SK-N-SH (cell line): ENCODE data around the gene PLEKHG3. TPM values are rescaled to one million over a fixed set of nuclear protein-coding genes. Genes with fewer than 3 reads are reported as not detected.

ENCODE experiments used
- CTCF ChIA-PET: fragments of 300-600, 350-600 bp; formaldehyde crosslinking; extraction: SDS; loops from one replicate; lab custom pipeline; 2021; lab: Yijun Ruan, JAX
- POLR2A ChIA-PET: fragments of 350-600 bp; sonication (Branson Sonifier 250); formaldehyde crosslinking; extraction: SDS; loops from one replicate; lab custom pipeline; 2020; ENCODE audit warnings: antibody characterized with exemption, inconsistent platforms; lab: Yijun Ruan, JAX
- DNase-seq: peaks from one replicate; pipeline ENCODE4 v3.0.0; 2012
- H2AFZ ChIP-seq: fragments of 200-600 bp; sonication (generic); 2 replicates; pipeline ENCODE4 v1.8.1; 2016; ENCODE audit warnings: antibody characterized with exemption, mild to moderate bottlenecking, low read depth
- H3F3A ChIP-seq: fragments of 200-600 bp; sonication (generic); replicated peaks from 2 replicates; pipeline ENCODE3; 2016; ENCODE audit warnings: antibody characterized with exemption, mild to moderate bottlenecking; ENCODE audit not compliant: insufficient read depth
- H3K27ac ChIP-seq, 2 experiments: fragments of 200-500 bp in 1 of 2; fragments of 200-600 bp in 1 of 2; sonication (Bioruptor generic) in 1 of 2; sonication (generic), shearing (Covaris generic) in 1 of 2; 2 replicates each; pipeline versions ENCODE4 v1.5.1 to v1.6.1; 2014 to 2016; ENCODE audit warnings: low read depth in 2 of 2, inconsistent platforms in 1 of 2, low read length in 1 of 2, mild to moderate bottlenecking in 1 of 2, mixed read lengths in 1 of 2
- H3K27me3 ChIP-seq: fragments of 200-600 bp; sonication (generic), shearing (Covaris generic); 2 replicates; pipeline ENCODE4 v1.6.1; 2016; ENCODE audit warnings: mixed run types; ENCODE audit not compliant: insufficient read depth
- H3K36me3 ChIP-seq, 2 experiments: fragments of 200-500 bp in 1 of 2; fragments of 200-600 bp in 1 of 2; sonication (Bioruptor generic) in 1 of 2; sonication (generic) in 1 of 2; replicated peaks in 1 of 2; 2 replicates each; pipeline versions ENCODE3 to v1.5.1; 2014 to 2016; ENCODE audit warnings: low read length in 1 of 2, mild to moderate bottlenecking in 1 of 2; ENCODE audit not compliant: insufficient read depth in 2 of 2, control insufficient read depth in 1 of 2
- H3K4me1 ChIP-seq, 2 experiments: fragments of 200-500 bp in 1 of 2; fragments of 200-600 bp in 1 of 2; sonication (Bioruptor generic) in 1 of 2; sonication (generic), shearing (Covaris generic) in 1 of 2; 2 replicates each; pipeline versions ENCODE4 v1.5.1 to v1.6.1; 2014 to 2016; ENCODE audit warnings: low read depth in 1 of 2, low read length in 1 of 2, mixed run types in 1 of 2; ENCODE audit not compliant: insufficient read depth in 2 of 2, control insufficient read depth in 1 of 2
- H3K4me2 ChIP-seq: fragments of 200-600 bp; sonication (generic), shearing (Covaris generic); 2 replicates; pipeline ENCODE4 v1.6.1; 2017; ENCODE audit warnings: mixed run types
- H3K4me3 ChIP-seq, 2 experiments: fragments of 200-500 bp in 1 of 2; fragments of 200-600 bp in 1 of 2; sonication (Bioruptor generic) in 1 of 2; sonication (generic), shearing (Covaris generic) in 1 of 2; 2 replicates each; pipeline versions ENCODE4 v1.5.1 to v1.8.1; 2014 to 2016; ENCODE audit warnings: low read depth in 2 of 2, inconsistent platforms in 1 of 2, low read length in 1 of 2, mild to moderate bottlenecking in 1 of 2, mixed read lengths in 1 of 2, moderate library complexity in 1 of 2
- H3K79me2 ChIP-seq: fragments of 200-600 bp; sonication (generic); 2 replicates; pipeline ENCODE4 v1.8.1; 2017; ENCODE audit warnings: mild to moderate bottlenecking; ENCODE audit not compliant: insufficient read depth
- H3K9ac ChIP-seq: fragments of 200-600 bp; sonication (generic); 2 replicates; pipeline ENCODE4 v1.6.1; 2017; ENCODE audit warnings: mixed run types
- H3K9me2 ChIP-seq: fragments of 200-600 bp; sonication (generic); 2 replicates; pipeline ENCODE4 v1.6.1; 2017; ENCODE audit warnings: mixed run types
- H3K9me3 ChIP-seq: fragments of 200-600 bp; sonication (generic); 2 replicates; pipeline ENCODE4 v1.6.1; 2017; ENCODE audit warnings: mixed run types, mild to moderate bottlenecking, moderate library complexity
- H4K20me1 ChIP-seq: fragments of 200-600 bp; sonication (generic); 2 replicates; pipeline ENCODE4 v1.6.1; 2017; ENCODE audit warnings: mild to moderate bottlenecking, mixed run types; ENCODE audit not compliant: insufficient read depth
- CHD2 ChIP-seq: fragments of 150-350 bp; IDR thresholded peaks from 2 replicates; pipeline ENCODE4 v1.6.1; 2018; ENCODE audit warnings: low read length; ENCODE audit not compliant: partially characterized antibody
- CTCF ChIP-seq: fragments of 200-600 bp; sonication (generic); IDR thresholded peaks from 2 replicates; pipeline ENCODE4 v1.6.1; 2017; ENCODE audit warnings: antibody characterized with exemption, mild to moderate bottlenecking, moderate library complexity
- EZH2phosphoT487 ChIP-seq: fragments of 200-600 bp; sonication (generic); IDR thresholded peaks from 2 replicates; pipeline ENCODE4 v1.6.1; 2017; ENCODE audit warnings: low read depth, mixed run types, mild to moderate bottlenecking, antibody characterized with exemption, moderate library complexity, borderline replicate concordance
- GABPA ChIP-seq: IDR thresholded peaks from 2 replicates; pipeline ENCODE4 v1.4.0; 2012; ENCODE audit warnings: low read depth, mild to moderate bottlenecking
- GATA2 ChIP-seq: sonication (generic); formaldehyde crosslinking; IDR thresholded peaks from 2 replicates; pipeline ENCODE4 v1.5.0; 2020; ENCODE audit warnings: mild to moderate bottlenecking, missing genetic modification reagents
- IRF3 ChIP-seq: fragments of 150-350 bp; IDR thresholded peaks from 2 replicates; pipeline ENCODE4 v1.6.1; 2016; ENCODE audit warnings: mild to moderate bottlenecking, low read depth, low read length
- JUND ChIP-seq: IDR thresholded peaks from 2 replicates; pipeline ENCODE4 v1.4.0; 2012
- MXI1 ChIP-seq: IDR thresholded peaks from 2 replicates; pipeline ENCODE4 v1.6.1; 2012; ENCODE audit warnings: mild to moderate bottlenecking, low read depth, low read length, improper control_type of control experiment
- NFIC ChIP-seq: IDR thresholded peaks from 2 replicates; pipeline ENCODE4 v1.4.0; 2012; ENCODE audit warnings: borderline replicate concordance
- NRF1 ChIP-seq: IDR thresholded peaks from 2 replicates; pipeline ENCODE4 v1.6.1; 2012; ENCODE audit warnings: low read depth, mild to moderate bottlenecking, low read length
- PBX3 ChIP-seq: IDR thresholded peaks from 2 replicates; pipeline ENCODE4; 2012
- REST ChIP-seq: IDR thresholded peaks from 2 replicates; pipeline ENCODE4 v1.6.1; 2012; ENCODE audit warnings: mild to moderate bottlenecking, low read depth, low read length, moderate library complexity
- SIN3A ChIP-seq: IDR thresholded peaks from 2 replicates; pipeline ENCODE4 v1.6.1; 2012; ENCODE audit warnings: low read depth, mild to moderate bottlenecking, low read length, moderate library complexity, borderline replicate concordance
- TCF12 ChIP-seq: IDR thresholded peaks from 2 replicates; pipeline ENCODE4 v1.4.0; 2012
- TEAD4 ChIP-seq: IDR thresholded peaks from 2 replicates; pipeline ENCODE4 v1.4.0; 2012; ENCODE audit warnings: mild to moderate bottlenecking, borderline replicate concordance; ENCODE audit not compliant: insufficient read depth
- USF1 ChIP-seq: IDR thresholded peaks from 2 replicates; pipeline ENCODE4 v1.4.0; 2012; ENCODE audit warnings: low read depth, borderline replicate concordance
- USF2 ChIP-seq: fragments of 150-350 bp; IDR thresholded peaks from 2 replicates; pipeline ENCODE4 v1.6.1; 2017; ENCODE audit warnings: antibody characterized with exemption, low read length, low read depth, borderline replicate concordance
- WGBS: methylation state at CpG from one replicate; pipeline ENCODE4 v1.1.6; 2017; ENCODE audit warnings: low lambda C conversion rate; 5-methylcytosine and 5-hydroxymethylcytosine counted together
- polyA plus RNA-seq, 3 experiments: library from polyadenylated mRNA; depleted of rRNA; stranded (reverse); fragments of >200 nt; gene quantifications; 2 replicates each; pipeline ENCODE4 v1.2.3, GENCODE V29; 2012

PLEKHG3 gene
- polyA plus RNA-seq, 1 of the 3 experiments (the other 2 are of a cell fraction): 5.1 TPM

GRCh38 chr14:64724578-64724930, 20.3 kb downstream of the PLEKHG3 start:
- Histone ChIP-seq H3K27ac (no peak overlapping the region), H2AFZ (no peak overlapping the region), H3K9ac (no peak overlapping the region), H3K36me3 (no peaks in the 10 kb centered on the region), H3K4me1 (peaks cover 16 to 26% of the 10 kb centered on the region in 2 experiments; a peak in 2 of 4 replicates), H3F3A (no peaks in the 10 kb centered on the region), H3K9me3 (no peaks in the 10 kb centered on the region), H3K4me2 (no peak overlapping the region), H3K27me3 (no peaks in the 10 kb centered on the region), H3K79me2 (peaks cover 6% of the 10 kb centered on the region; the same call in 1 of the 2 replicates), H3K4me3 (no peak overlapping the region), H4K20me1 (peaks cover 3% of the 10 kb centered on the region; the same call in 1 of the 2 replicates), H3K9me2 (no peaks in the 10 kb centered on the region)
- no peak for DNase-seq
- 91% methylated on average over 1 of the region's 1 CpG for WGBS
- TF ChIP-seq CTCF: no peak
- CTCF ChIA-PET: interaction anchor here (1.5 to 1.8 kb wide), 2 partner anchors 26 to 37 kb away, joined by 4 to 6 read pairs; no protein-coding TSS in a partner anchor
- POLR2A ChIA-PET: no interaction called here

GRCh38 chr14:64725261-64725815, 21.1 kb downstream of the PLEKHG3 start:
- Histone ChIP-seq H3K4me2 (no peak overlapping the region), H2AFZ (no peak overlapping the region), H3F3A (no peaks in the 10 kb centered on the region), H3K27me3 (no peaks in the 10 kb centered on the region), H3K36me3 (no peaks in the 10 kb centered on the region), H3K9me3 (no peaks in the 10 kb centered on the region), H3K9me2 (no peaks in the 10 kb centered on the region), H3K4me3 (no peak overlapping the region), H3K9ac (no peak overlapping the region), H4K20me1 (peaks cover 3% of the 10 kb centered on the region; the same call in 1 of the 2 replicates), H3K79me2 (peaks cover 3% of the 10 kb centered on the region; the same call in 1 of the 2 replicates), H3K27ac (no peak overlapping the region), H3K4me1 (peaks cover 16 to 19% of the 10 kb centered on the region in 2 experiments; a peak in 2 of 4 replicates)
- DNase-seq: no peak
- CTCF ChIA-PET: interaction anchor here (0.9 to 1.8 kb wide), 4 partner anchors 25 to 37 kb away, joined by 3 to 6 read pairs (median 4); no protein-coding TSS in a partner anchor
- POLR2A ChIA-PET: no interaction called here
- WGBS: 79% methylated on average over 2 of the region's 3 CpGs
- no peak for TF ChIP-seq EZH2phosphoT487
- TF ChIP-seq TEAD4: no peak
- no peak for TF ChIP-seq NRF1
- TF ChIP-seq GATA2 (CRISPR knock-in tag): no peak
- TF ChIP-seq IRF3: no peak
- no peak for TF ChIP-seq SIN3A
- TF ChIP-seq CHD2: no peak
- TF ChIP-seq USF2: no peak
- no peak for TF ChIP-seq JUND
- TF ChIP-seq GABPA: no peak
- no peak for TF ChIP-seq NFIC
- TF ChIP-seq REST: no peak
- no peak for TF ChIP-seq PBX3
- TF ChIP-seq USF1: no peak
- TF ChIP-seq MXI1: no peak
- TF ChIP-seq TCF12: no peak
